NCI-H1436 treated with DMSO at 0.1 percent for 48 hours (cell line): Measurements from ENCODE around the gene ERAP2.
A peak's percentile ranks its signal among the peaks of the same experiment; 100 is the strongest.

Experiments used
- DNase-seq: peaks from one replicate; lab custom pipeline; 2025; lab: John Stamatoyannopoulos, UW

ERAP2 gene

DNA sequence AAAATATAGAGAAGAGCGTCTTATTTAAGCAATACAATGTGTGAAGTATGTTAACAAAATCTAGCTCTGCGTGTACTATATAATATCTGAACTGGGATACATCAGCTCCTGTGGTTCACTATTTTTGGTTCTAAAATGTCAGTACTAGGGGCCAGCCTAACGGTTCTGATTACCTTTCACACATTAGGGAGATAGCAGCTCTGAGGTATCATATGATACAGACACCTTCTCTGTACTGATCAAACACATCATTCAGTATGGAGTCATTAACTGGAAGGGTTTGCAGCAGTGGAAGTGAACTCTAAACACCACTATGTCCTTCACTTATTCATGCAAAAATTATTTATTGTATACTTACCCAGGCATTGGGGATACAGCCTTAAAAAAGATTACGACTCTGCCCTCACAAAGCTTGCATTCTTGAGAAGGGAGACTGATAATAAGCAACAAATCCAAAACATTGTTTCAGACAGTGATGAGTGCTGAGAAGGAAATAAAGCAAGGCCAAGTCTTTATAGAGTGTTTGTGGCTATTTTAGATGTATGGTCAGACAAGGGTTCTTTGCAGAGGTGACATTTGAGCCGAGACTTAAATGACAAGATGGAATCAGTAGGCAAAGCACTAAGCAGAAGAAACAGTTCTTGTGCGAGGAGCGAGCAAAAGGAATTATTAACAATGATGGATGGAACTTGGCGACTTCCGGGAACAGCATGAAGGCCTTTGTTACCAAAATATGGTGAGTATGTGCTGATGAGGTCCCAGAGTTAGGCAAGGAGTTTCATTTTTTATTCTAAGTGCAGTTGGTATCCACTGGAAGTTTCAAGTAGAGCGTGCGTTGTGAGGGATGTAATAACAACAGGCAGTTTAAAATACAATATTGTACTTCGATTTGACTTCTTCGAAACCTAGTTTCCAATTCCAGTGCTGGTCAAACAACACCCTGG, 57.7 kb downstream of the ERAP2 start:
- no peak for DNase-seq

GRCh38 chr5:96934708-96935558, 58.6 kb downstream of the ERAP2 start:
- DNase-seq: peak; percentile 75

GRCh38 chr5:96935559-96936430, 59.5 kb downstream of the ERAP2 start, which contains the start of gene LNPEP:
Gene LNPEP, plus strand, starts transcription at chr5:96936080. Its CDS starts 76 bp downstream, at chr5:96936156.
- DNase-seq: peak; percentile 88

DNA sequence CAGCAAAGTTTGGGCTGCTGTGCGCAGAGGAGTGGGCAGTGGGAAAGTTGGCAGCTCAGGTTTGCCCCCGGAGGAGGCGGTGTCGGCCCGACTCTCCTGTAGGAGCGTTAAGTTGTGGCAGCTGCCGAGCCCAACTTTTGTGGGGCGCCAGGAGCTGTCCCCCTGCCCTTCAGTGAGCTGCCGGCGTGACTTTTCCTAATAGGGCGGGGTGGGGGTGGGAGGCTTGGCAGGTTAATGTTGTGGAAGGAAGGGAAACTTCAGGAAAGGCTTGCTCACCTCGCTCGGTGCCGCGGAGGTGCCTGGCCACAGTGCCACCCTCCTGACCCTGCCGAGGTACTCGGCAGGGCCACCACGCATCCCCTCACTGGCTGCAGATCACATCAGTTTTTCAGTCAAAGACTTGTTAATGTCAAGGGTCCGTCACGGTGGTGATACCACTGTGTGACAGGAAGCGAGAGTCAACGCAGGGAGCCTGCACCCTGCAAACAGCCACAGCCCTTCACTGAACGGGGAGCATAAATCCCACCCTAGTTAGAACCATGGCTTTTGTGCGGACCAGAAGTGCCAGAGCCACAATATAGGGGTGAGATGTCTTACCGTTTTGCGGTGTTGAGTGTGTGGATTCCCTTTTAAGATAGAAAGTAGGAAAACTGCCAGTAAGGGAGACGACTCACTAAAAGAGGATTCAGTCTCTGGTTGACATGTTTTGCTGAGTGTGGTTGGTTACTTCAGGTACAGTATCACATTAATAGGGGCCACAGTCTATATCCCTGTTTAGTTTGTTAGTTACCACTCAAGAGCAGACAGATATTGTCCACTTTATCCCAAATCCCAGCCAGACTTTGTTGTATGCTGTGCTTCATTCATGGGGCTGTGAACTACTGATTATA, 60.4 kb downstream of the ERAP2 start:
- DNase-seq: no peak

DNA sequence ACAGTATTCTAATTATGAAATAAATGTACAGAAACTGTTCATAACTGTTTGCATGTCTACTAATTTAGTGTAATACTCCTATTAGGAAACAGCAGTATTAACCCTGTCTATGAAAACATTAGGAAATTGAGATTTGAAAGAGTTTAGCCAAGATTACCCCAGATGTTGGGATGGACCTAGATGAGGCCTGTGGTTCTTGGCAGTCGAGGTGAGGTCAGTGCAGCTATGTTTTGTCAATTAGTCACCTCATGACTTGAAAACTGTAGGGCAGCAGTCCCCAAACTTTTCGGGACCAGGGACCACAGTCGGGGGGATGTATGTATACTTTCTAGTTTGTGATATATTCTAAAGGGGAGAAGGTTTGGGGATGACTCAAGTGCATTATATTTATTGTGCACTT, 64.3 kb downstream of the ERAP2 start:
- no peak for DNase-seq

DNA sequence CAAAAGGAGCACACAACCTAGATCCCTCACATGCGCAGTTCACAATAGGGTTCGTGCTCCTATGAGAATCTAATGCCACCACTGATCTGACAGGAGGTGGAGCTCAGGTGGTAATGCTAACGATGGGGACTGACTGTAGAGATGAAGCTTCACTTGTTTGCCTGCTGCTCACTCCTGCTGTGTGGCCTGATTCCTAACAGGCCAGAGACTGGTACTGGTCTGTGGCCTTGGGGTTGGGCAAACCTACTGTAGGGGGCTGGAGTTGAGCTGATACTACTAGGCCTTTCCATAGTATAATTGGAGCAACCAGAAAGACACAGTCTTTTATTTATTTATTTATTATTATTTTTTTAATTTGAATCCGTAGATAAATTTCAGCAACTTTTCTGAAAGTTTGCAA, 64.8 kb downstream of the ERAP2 start:
- DNase-seq: no peak

- no peak for DNase-seq
Measured at GRCh38 chr5:96942078-96942477, 65.8 kb downstream of the ERAP2 start.

GRCh38 chr5:96942911-96943310, 66.6 kb downstream of the ERAP2 start:
- no peak for DNase-seq

- DNase-seq: no peak
Measured at GRCh38 chr5:96943799-96944198, 67.5 kb downstream of the ERAP2 start.

- DNase-seq: no peak
Measured at GRCh38 chr5:96945144-96945897, 69.0 kb downstream of the ERAP2 start.

DNA sequence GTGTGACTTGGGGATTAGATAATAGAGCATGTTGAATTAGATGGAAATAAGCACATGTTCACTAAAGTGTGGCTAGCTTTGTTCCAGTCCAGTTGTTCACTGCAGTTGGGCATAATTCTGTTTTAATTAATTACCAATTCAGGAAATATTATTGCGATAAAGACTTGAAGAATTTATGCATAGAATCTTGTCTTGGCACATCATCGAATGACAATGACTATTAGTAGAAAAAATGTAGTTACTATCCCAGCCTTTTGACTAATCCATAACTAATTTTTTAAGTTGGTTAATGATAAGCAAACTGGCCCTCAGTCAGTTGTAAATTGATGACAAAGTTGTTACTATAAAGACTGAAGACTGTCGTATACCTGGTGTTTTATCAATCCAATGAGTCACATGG, 70.1 kb downstream of the ERAP2 start:
- DNase-seq: no peak

- DNase-seq: no peak
Measured at GRCh38 chr5:96952118-96952750, 75.9 kb downstream of the ERAP2 start.

- no peak for DNase-seq
Measured at GRCh38 chr5:96952974-96953730, 76.9 kb downstream of the ERAP2 start.

DNA sequence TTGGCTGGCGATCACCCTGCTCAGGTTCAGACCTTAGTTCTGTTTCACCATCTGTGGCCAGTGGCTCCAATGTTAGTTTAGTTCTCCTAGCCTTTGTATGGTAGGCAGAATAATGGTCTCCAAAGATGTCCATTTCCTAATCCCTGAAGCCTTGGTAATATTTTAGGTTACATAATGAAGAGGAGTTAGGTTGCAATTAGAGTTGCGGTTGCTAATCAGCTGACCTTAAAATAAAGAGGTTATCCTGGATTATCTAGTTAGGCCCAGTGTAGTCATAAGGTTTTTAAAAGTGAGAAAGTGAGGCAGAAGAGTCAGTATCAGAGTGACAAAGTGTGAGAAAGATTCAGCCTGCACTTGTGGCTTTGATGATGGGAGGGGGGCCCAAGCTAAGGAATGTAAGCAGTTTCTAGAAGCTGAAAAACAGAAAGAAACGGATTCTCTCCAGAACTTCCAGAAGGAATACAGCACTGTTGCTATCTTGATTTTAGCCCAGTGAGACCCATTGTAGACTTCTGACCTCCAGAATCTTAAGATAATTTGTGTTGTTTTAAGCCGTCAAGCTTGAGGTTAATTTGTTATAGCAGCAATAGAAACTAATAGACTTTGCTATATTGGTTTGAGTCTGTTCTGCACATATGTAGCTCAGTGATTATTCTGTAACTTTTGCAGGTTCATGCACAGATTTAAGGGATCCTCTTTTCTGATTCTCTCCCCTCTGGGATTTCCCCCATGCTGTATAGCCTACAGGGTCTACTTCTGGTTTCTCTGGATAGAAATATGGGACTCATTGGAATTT, 81.2 kb downstream of the ERAP2 start:
- no peak for DNase-seq

GRCh38 chr5:96958977-96959376, 82.7 kb downstream of the ERAP2 start:
- DNase-seq: no peak

GRCh38 chr5:96961053-96961452, 84.8 kb downstream of the ERAP2 start:
- no peak for DNase-seq

GRCh38 chr5:96962540-96962991, 86.3 kb downstream of the ERAP2 start:
- DNase-seq: no peak

GRCh38 chr5:96963267-96963666, 87.0 kb downstream of the ERAP2 start:
- no peak for DNase-seq
